Measurements from ENCODE around the gene STAT5B.

Gene STAT5B

GRCh38 chr17:42202159-42202558 lies 74.0 kb downstream of the STAT5B start:
- ATAC-seq (ENCODE audit: low read depth): no peak
- H3K27ac Mint-ChIP-seq: peak overlapping the region; percentile 98
- no peak for DNase-seq (ENCODE audit: low spot score in 2 of 2)
- no peaks in the 10 kb centered on the region for H3K27me3 Mint-ChIP-seq
- no peaks in the 10 kb centered on the region for H3K9me3 Mint-ChIP-seq
- H3K36me3 Mint-ChIP-seq: peaks cover 22% of the 10 kb centered on the region
- peaks cover 11% of the 10 kb centered on the region for H3K4me1 Mint-ChIP-seq
- no peak overlapping the region for H3K4me3 Mint-ChIP-seq

- no peaks in the 10 kb centered on the region for H3K9me3 Mint-ChIP-seq
- peaks cover 22% of the 10 kb centered on the region for H3K36me3 Mint-ChIP-seq
Measured at GRCh38 chr17:42201458-42201772, 74.8 kb downstream of the STAT5B start.

DNA sequence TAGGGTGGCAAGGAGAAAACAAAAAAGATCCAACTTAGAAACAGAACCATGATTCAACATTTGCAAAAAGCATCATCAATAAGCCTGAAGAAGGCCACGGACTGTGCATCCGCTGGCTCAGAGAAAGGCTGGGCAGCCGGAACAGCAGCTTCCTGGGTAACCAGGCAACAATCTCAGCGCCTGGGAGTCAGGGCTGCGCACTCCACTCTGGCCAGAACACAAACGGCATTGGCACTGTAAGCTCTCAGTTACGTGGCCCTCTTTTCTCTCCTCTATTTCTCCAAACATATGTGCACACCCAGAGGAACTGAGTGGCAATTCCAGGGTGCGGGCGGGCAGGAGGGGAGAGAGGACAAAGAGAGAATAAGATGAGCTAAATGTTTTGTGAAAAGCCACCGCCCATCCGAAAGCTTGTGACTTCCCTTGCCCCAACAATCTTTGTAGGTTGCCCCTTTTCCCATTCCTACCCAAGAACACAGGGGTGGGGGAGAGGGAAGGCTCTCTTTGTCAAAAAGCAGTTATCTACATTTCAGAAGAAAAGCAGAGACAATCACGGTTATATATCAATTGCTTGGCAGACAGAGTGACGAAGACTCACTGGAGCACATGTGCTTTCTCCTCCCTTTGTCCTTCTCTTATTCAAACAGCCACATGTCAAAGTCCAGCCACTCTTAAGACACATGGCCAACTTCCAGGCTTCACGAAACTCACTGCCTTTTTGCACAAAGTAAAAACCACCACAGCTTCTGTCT lies 75.3 kb downstream of the STAT5B start:
- Mint-ChIP-seq H3K27ac (peak overlapping the region; percentile 98), H3K4me3 (no peak overlapping the region), H3K27me3 (no peaks in the 10 kb centered on the region), H3K4me1 (peaks cover 11% of the 10 kb centered on the region), H3K9me3 (no peaks in the 10 kb centered on the region), H3K36me3 (peaks cover 20% of the 10 kb centered on the region)
- ATAC-seq (ENCODE audit: low read depth) (no peak), DNase-seq (ENCODE audit: low spot score in 2 of 2) (no peak)

More at GRCh38 chr17:42201458-42201772, 74.8 kb downstream of the STAT5B start:
- Mint-ChIP-seq H3K27ac (peak overlapping the region; percentile 98), H3K4me3 (no peak overlapping the region), H3K27me3 (no peaks in the 10 kb centered on the region), H3K4me1 (peaks cover 11% of the 10 kb centered on the region)
- ATAC-seq (ENCODE audit: low read depth) (no peak), DNase-seq (ENCODE audit: low spot score in 2 of 2) (no peak)

GRCh38 chr17:42199416-42200011 lies 76.7 kb downstream of the STAT5B start:
- ATAC-seq (ENCODE audit: low read depth) (no peak), DNase-seq (ENCODE audit: low spot score in 2 of 2) (no peak)
- H3K4me1 Mint-ChIP-seq: peaks cover 11% of the 10 kb centered on the region
- H3K4me3 Mint-ChIP-seq: no peak overlapping the region
- peak overlapping the region; percentile 98 for H3K27ac Mint-ChIP-seq
- peaks cover 13% of the 10 kb centered on the region for H3K36me3 Mint-ChIP-seq
- no peaks in the 10 kb centered on the region for H3K9me3 Mint-ChIP-seq
- no peaks in the 10 kb centered on the region for H3K27me3 Mint-ChIP-seq

DNA sequence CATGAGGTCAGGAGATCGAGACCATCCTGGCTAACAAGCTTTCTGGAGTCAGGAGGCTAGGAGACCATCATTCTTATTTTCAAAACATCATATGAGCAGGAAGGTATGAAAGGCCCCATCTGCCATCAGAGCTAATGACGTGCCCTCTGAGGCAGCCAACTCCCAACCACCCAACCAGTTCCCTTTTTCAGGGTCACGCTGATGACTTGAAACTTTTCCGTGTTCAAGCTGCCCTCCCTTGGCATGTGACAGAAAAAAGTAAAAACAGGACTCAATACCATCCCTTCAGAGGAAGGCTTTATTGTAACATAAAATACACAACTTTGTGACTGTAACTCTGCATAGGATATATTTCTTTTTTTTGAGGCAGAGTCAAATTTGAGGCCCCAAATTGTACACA lies 77.3 kb downstream of the STAT5B start:
- peak; percentile 90 for ATAC-seq (ENCODE audit: low read depth)
- Mint-ChIP-seq H3K9me3 (no peaks in the 10 kb centered on the region), H3K27me3 (no peaks in the 10 kb centered on the region), H3K27ac (peak overlapping the region; percentile 98), H3K4me3 (no peak overlapping the region), H3K36me3 (peaks cover 8% of the 10 kb centered on the region), H3K4me1 (peaks cover 14% of the 10 kb centered on the region)
- DNase-seq (ENCODE audit: low spot score in 2 of 2): peak in 1 of 2 donors; percentile 72

- no peaks in the 10 kb centered on the region for H3K27me3 Mint-ChIP-seq
- no peak overlapping the region for H3K4me3 Mint-ChIP-seq
- H3K36me3 Mint-ChIP-seq: peaks cover 6% of the 10 kb centered on the region
Measured at GRCh38 chr17:42197564-42198156, 78.5 kb downstream of the STAT5B start.

DNA sequence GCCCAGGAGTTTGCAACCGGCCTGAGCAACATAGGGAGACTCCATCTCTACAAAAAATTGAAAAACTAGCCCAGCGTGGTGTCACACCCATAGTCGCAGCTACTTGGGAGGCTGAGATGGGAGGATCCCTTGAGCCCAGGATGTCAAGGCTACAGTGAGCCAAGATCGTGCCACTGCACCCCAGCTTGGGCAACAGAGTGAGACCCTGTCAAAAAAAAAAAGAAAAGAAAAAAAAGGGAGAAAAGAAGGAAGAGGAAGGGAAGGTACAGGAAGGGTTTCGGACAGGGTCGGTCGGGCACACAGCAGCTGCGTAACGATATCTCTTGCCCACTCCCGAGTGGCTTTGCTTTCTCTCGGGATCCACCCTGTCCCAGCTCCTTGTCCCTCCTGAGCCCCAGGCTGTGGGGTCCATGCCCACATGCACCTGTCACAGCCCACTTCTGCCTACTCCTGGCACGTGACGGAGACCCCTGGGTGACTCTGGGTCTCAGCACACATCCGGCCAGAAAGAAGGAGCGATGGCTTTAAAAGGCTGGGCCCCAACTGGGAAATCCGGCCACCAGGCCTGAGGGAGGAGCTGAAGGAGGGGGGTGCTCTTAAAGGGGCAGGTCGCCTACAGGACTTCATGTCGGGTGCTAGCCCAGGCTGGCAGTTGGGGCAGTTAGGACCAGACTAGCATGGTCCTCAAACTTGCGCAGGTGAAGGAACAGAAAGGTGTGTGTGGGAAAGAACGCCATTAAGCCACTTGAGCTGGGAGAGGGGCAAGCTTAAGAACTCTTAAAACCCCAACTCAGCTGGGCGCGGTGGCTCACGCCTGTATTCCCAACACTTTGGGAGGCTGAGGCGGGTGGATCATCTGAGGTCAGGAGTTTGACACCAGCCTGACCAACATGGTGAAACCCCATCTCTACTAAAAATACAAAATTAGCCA lies 82.0 kb downstream of the STAT5B start, which contains the start of gene GHDC:
TSS of gene GHDC (minus strand) at position 526 of the 931 bp plus-strand sequence. CDS start 913 bp downstream, outside the sequence.
- peak; percentile 79 for ATAC-seq (ENCODE audit: low read depth)
- peak within 1 kb of the TSS; percentile 98 for H3K4me3 Mint-ChIP-seq
- H3K36me3 Mint-ChIP-seq: peaks cover 3% of the 10 kb centered on the region
- no peaks in the 10 kb centered on the region for H3K27me3 Mint-ChIP-seq
- no peaks in the 10 kb centered on the region for H3K9me3 Mint-ChIP-seq
- peak; percentile 66 to 73 for DNase-seq (ENCODE audit: low spot score in 2 of 2)
- peak within 1 kb of the TSS; percentile 90 for H3K27ac Mint-ChIP-seq
- peaks cover 15% of the 10 kb centered on the region for H3K4me1 Mint-ChIP-seq

More at GRCh38 chr17:42197564-42198156, 78.5 kb downstream of the STAT5B start:
- DNase-seq (ENCODE audit: low spot score in 2 of 2) (no peak), ATAC-seq (ENCODE audit: low read depth) (no peak)
- no peaks in the 10 kb centered on the region for H3K9me3 Mint-ChIP-seq
- H3K27ac Mint-ChIP-seq: peak overlapping the region; percentile 24
- peaks cover 21% of the 10 kb centered on the region for H3K4me1 Mint-ChIP-seq

GRCh38 chr17:42193216-42193968 lies 82.8 kb downstream of the STAT5B start:
- H3K27me3 Mint-ChIP-seq: no peaks in the 10 kb centered on the region
- peak overlapping the region; percentile 98 for H3K4me3 Mint-ChIP-seq
- H3K4me1 Mint-ChIP-seq: peaks cover 10% of the 10 kb centered on the region
- H3K9me3 Mint-ChIP-seq: no peaks in the 10 kb centered on the region
- ATAC-seq (ENCODE audit: low read depth) (no peak), DNase-seq (ENCODE audit: low spot score in 2 of 2) (no peak)
- H3K36me3 Mint-ChIP-seq: peaks cover 3% of the 10 kb centered on the region
- peak overlapping the region; percentile 90 for H3K27ac Mint-ChIP-seq

DNA sequence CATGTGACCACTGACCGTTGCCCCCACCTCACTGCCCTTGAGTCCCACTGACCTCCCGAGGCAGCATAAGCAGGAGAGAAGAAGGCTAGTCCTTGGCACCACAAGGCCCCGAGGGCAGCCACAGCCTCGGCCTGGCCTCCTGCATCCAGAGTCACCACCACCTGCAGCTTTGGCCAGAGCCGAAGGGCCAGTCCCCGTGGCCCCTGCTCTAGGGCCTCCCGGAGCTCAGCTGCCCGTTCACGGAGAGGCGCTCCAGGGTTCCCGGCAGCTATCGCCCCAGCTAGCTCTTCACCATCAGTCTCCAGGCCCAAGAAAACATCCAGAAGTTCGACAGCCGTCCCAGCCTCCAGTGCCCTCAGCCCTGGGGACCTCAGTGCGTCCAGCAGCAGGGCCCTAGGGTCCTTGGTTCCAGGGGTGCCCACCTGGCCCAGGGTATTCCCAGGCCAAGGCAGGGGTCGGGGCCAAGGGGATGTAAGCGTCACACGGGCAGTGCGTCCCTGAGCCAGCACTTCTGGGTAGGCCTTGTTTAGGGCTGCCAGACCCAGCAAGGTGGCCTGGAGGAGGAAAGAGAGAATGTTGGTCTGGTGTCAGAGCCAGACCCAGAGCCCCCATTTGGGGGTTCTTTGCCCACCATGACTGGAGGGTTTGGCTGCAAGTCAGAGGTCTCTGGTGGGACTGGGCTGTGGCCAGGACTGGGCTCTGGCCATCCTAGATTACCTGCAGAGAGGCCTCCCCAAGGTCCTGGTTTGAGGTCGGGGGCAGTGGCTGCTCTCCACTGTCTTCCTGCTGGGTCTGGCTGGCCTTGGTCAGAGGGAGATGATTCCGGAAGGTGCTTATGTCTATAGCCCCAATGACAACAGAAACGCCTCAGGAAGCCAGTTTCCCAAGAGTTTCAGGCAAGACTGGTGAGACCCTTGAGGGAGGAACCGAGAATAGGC lies 83.7 kb downstream of the STAT5B start:
- H3K9me3 Mint-ChIP-seq: no peaks in the 10 kb centered on the region
- H3K27me3 Mint-ChIP-seq: no peaks in the 10 kb centered on the region
- no peak for DNase-seq (ENCODE audit: low spot score in 2 of 2)
- peaks cover 3% of the 10 kb centered on the region for H3K36me3 Mint-ChIP-seq
- peak overlapping the region; percentile 98 for H3K4me3 Mint-ChIP-seq
- H3K27ac Mint-ChIP-seq: no peak overlapping the region
- ATAC-seq (ENCODE audit: low read depth): no peak
- H3K4me1 Mint-ChIP-seq: peaks cover 10% of the 10 kb centered on the region

GRCh38 chr17:42191275-42191608 lies 84.9 kb downstream of the STAT5B start:
- Mint-ChIP-seq H3K4me3 (no peak overlapping the region), H3K27me3 (no peaks in the 10 kb centered on the region), H3K27ac (no peak overlapping the region), H3K4me1 (peaks cover 10% of the 10 kb centered on the region), H3K36me3 (peaks cover 3% of the 10 kb centered on the region), H3K9me3 (no peaks in the 10 kb centered on the region)
- DNase-seq (ENCODE audit: low spot score in 2 of 2): no peak
- no peak for ATAC-seq (ENCODE audit: low read depth)

DNA sequence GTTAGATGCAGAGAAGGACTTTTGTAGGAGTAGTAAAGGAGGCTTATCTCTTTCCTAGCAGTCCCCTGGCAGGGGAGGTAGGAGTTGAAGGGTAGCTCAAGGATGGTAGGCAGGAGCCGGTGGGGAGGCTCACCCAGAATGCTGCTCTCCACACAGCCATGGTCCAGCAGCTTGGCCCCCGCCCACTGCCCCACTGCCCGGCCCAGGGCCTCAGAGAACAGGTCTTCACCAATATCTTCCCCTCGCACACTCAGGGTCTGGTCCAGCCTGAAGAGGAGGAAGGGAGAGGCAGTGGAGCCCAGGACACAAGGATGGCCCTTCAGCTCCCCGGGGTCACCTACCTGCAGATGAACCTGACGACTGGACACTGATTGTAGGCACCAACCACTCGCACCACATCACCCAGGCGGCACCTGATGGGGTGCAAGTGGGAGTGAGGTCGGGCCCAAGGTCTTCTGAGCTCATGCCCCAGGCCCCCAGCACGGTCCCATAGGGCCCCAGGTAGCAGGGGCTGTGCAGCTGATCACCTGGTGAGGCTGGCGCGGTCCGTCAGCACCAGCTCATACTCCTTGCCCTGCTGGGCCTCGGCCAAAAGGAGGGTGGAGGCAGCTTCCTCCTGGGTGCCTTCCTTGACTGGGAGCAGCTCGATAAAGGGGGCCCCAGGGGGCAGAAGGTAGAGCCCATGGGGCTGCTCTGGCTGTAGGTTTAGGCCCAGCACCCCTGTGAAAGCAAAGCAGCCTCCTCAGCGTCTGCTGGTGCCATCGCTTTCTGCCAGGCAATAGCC lies 85.5 kb downstream of the STAT5B start:
- Mint-ChIP-seq H3K9me3 (no peaks in the 10 kb centered on the region), H3K27me3 (no peaks in the 10 kb centered on the region), H3K27ac (no peak overlapping the region), H3K4me1 (peaks cover 10% of the 10 kb centered on the region), H3K4me3 (no peak overlapping the region), H3K36me3 (peaks cover 3% of the 10 kb centered on the region)
- DNase-seq (ENCODE audit: low spot score in 2 of 2): no peak
- ATAC-seq (ENCODE audit: low read depth): no peak

DNA sequence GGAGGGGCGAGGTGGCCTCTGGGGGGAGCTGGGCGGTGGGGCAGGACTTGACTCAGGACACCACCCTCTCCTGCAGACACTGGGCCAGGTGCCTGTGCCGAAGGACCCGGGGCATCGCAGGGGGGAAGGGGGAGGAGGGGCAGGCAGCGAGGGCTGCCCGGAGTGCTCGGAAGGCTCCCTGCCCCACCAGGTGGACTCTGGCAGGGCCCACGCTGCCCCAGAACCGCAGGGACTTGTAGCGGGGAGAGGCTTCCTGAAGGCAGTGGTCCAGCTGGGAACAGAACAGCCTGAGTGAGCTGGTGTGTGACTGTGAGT lies 86.6 kb downstream of the STAT5B start:
- no peak for ATAC-seq (ENCODE audit: low read depth)
- Mint-ChIP-seq H3K9me3 (no peaks in the 10 kb centered on the region), H3K4me3 (no peak overlapping the region), H3K36me3 (peaks cover 3% of the 10 kb centered on the region), H3K27me3 (no peaks in the 10 kb centered on the region), H3K4me1 (peaks cover 13% of the 10 kb centered on the region), H3K27ac (no peak overlapping the region)
- no peak for DNase-seq (ENCODE audit: low spot score in 2 of 2)
